CD4-positive, CD25-positive, alpha-beta regulatory T cell (primary cell): ENCODE measurements around the gene RASSF8. TPM values are rescaled to one million over a fixed set of nuclear protein-coding genes. Genes with fewer than 3 reads are reported as not detected.

Experiments used
- ATAC-seq, 2 donors: fragments of 150-1000 bp; cut with Tn5 transposase; one replicate each; pipeline ENCODE4 v1.10.0; 2021; ENCODE audit warnings: low read depth in 2 of 2, moderate number of reproducible peaks in 2 of 2, moderate library complexity in 1 of 2
- DNase-seq, 3 donors: peaks; one replicate each; pipeline versions ENCODE4 v3.0.0 to v3.0.0-alpha.2; 2012 to 2022; ENCODE audit warnings: mixed read lengths in 1 of 3
- H3K27ac ChIP-seq: one replicate; pipeline ENCODE4 v1.7.0; 2013; ENCODE audit warnings: mild to moderate bottlenecking, low read length; ENCODE audit not compliant: insufficient read depth, poor library complexity, severe bottlenecking
- H3K27me3 ChIP-seq: one replicate; pipeline ENCODE4 v1.7.0; 2013; ENCODE audit warnings: low read length; ENCODE audit not compliant: control insufficient read depth, insufficient read depth
- H3K36me3 ChIP-seq: one replicate; pipeline ENCODE4 v1.7.0; 2013; ENCODE audit warnings: mild to moderate bottlenecking, low read length, moderate library complexity; ENCODE audit not compliant: control insufficient read depth, insufficient read depth
- H3K4me1 ChIP-seq: 2 replicates; pipeline ENCODE4 v1.7.0; 2013; ENCODE audit warnings: mild to moderate bottlenecking, low read length; ENCODE audit not compliant: insufficient read depth, control insufficient read depth, poor library complexity, severe bottlenecking
- H3K4me3 ChIP-seq: one replicate; pipeline ENCODE4 v1.7.0; 2013; ENCODE audit warnings: low read depth, mild to moderate bottlenecking, low read length, moderate library complexity
- H3K9me3 ChIP-seq, 2 experiments: 1 replicate in 1 of 2; 2 replicates in 1 of 2; pipeline ENCODE4 v1.7.0; 2013; ENCODE audit warnings: low read length in 2 of 2, mild to moderate bottlenecking in 1 of 2, moderate library complexity in 1 of 2; ENCODE audit not compliant: control insufficient read depth in 2 of 2
- H3K27ac Mint-ChIP-seq, 3 donors: one replicate each; pipeline ENCODE4 v1.8.0; 2020 to 2022; ENCODE audit warnings: mild to moderate bottlenecking in 3 of 3, mixed read lengths in 3 of 3, moderate library complexity in 2 of 3
- H3K27me3 Mint-ChIP-seq: one replicate; pipeline ENCODE4 v1.8.0; 2022; ENCODE audit warnings: mild to moderate bottlenecking, mixed read lengths
- H3K36me3 Mint-ChIP-seq: one replicate; pipeline ENCODE4 v1.8.0; 2020; ENCODE audit warnings: mixed read lengths
- H3K4me1 Mint-ChIP-seq, 4 donors: one replicate each; pipeline ENCODE4 v1.8.0; 2020 to 2022; ENCODE audit warnings: mixed read lengths in 4 of 4, mild to moderate bottlenecking in 1 of 4
- H3K4me3 Mint-ChIP-seq, 4 donors: one replicate each; pipeline ENCODE4 v1.8.0; 2020 to 2022; ENCODE audit warnings: mild to moderate bottlenecking in 4 of 4, mixed read lengths in 4 of 4, moderate library complexity in 3 of 4
- H3K9me3 Mint-ChIP-seq, 7 donors: one replicate each; pipeline ENCODE4 v1.8.0; 2020 to 2022; ENCODE audit warnings: mixed read lengths in 7 of 7, mild to moderate bottlenecking in 3 of 7, moderate library complexity in 2 of 7
- polyA plus RNA-seq, 4 donors: library from polyadenylated mRNA; unstranded; fragments of 300-500 nt; fragmentation: Illumina TruSeq; gene quantifications; one replicate each; pipeline ENCODE4 v1.2.3, GENCODE V29; 2021
- total RNA-seq: library from RNA; stranded (reverse); gene quantifications from one replicate; pipeline ENCODE4 v1.2.3, GENCODE V29; 2022

Gene RASSF8
- total and polyA plus RNA-seq, 5 donors from 2014 or later: 0.20 TPM; not detected in 4

GRCh38 chr12:25949343-25949742 is 9.1 kb upstream of the RASSF8 start:
- ATAC-seq (no peak), DNase-seq (no peak)
- Histone ChIP-seq H3K27me3 (no peaks in the 10 kb centered on the region), H3K4me3 (no peak overlapping the region), H3K9me3 (no peaks in the 10 kb centered on the region), H3K36me3 (no peaks in the 10 kb centered on the region), H3K4me1 (no peaks in the 10 kb centered on the region), H3K27ac (no peak overlapping the region)
- H3K27me3 Mint-ChIP-seq: peaks cover 5% of the 10 kb centered on the region
- no peaks in the 10 kb centered on the region for H3K36me3 Mint-ChIP-seq
- H3K4me1 Mint-ChIP-seq: no peaks in the 10 kb centered on the region
- no peak overlapping the region for H3K4me3 Mint-ChIP-seq
- H3K27ac Mint-ChIP-seq: no peak overlapping the region
- peaks cover 0 to 2% (median 0%) of the 10 kb centered on the region in 7 donors for H3K9me3 Mint-ChIP-seq

- H3K36me3 ChIP-seq: no peaks in the 10 kb centered on the region
- no peak overlapping the region for H3K4me3 ChIP-seq
- H3K36me3 Mint-ChIP-seq: no peaks in the 10 kb centered on the region
- H3K4me1 ChIP-seq: no peaks in the 10 kb centered on the region
- H3K4me3 Mint-ChIP-seq: no peak overlapping the region
- peaks cover 4% of the 10 kb centered on the region for H3K27me3 ChIP-seq
- H3K27ac Mint-ChIP-seq: no peak overlapping the region
- DNase-seq (no peak), ATAC-seq (no peak)
- H3K27ac ChIP-seq: no peak overlapping the region
- H3K27me3 Mint-ChIP-seq: peaks cover 8% of the 10 kb centered on the region
- peaks cover 0 to 2% (median 0%) of the 10 kb centered on the region in 7 donors for H3K9me3 Mint-ChIP-seq
- H3K4me1 Mint-ChIP-seq: no peaks in the 10 kb centered on the region
- H3K9me3 ChIP-seq: no peaks in the 10 kb centered on the region
These were observed 8.0 kb upstream of the RASSF8 start for GRCh38 chr12:25950329-25951115.

DNA sequence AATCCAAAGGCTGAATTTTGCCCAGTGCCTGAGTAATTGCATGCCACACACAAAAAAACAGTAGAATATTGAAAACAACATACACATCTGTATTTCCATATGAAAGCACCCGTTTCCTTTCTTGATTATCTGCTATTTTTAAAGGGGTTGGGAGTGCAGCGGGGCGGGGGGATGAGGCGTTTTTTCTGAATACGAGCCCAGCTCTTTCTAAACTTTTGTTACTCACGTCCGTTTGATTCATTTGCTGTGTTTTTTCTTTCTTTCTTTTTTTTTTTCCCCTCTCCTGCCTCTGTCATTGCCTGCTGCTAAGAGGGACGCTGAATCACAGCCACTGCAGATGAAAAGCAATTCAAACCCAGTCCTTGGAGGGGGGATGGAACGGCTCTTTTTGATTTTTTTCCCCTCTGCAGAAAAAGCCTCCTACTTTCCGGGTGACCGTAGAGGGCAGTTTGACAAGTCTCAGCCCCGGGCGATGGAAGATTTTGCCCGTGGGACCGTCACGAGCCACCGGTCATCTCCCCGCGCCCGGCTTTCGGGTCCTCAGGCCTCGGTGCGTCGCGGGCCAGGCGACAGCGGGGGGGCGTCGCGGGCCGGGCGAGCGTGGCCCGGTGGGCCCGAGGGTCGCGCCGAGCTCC is 572 bp upstream of the RASSF8 start:
- Mint-ChIP-seq H3K4me1 (peaks cover 0 to 25% (median 7%) of the 10 kb centered on the region in 4 donors), H3K4me3 (peak overlapping the region in 2 of 4 donors; percentile 67 to 69), H3K27me3 (peaks cover 67% of the 10 kb centered on the region), H3K36me3 (no peaks in the 10 kb centered on the region), H3K27ac (no peak overlapping the region), H3K9me3 (peaks cover 0 to 5% (median 0%) of the 10 kb centered on the region in 7 donors)
- ATAC-seq (no peak), DNase-seq (no peak)
- H3K9me3 ChIP-seq: no peaks in the 10 kb centered on the region
- no peak overlapping the region for H3K4me3 ChIP-seq
- peaks cover 8% of the 10 kb centered on the region for H3K4me1 ChIP-seq
- no peaks in the 10 kb centered on the region for H3K36me3 ChIP-seq
- no peak overlapping the region for H3K27ac ChIP-seq
- H3K27me3 ChIP-seq: peaks cover 42% of the 10 kb centered on the region

- peaks cover 62% of the 10 kb centered on the region for H3K27me3 Mint-ChIP-seq
- no peak overlapping the region for H3K27ac ChIP-seq
- H3K27me3 ChIP-seq: peaks cover 42% of the 10 kb centered on the region
- H3K4me1 ChIP-seq: peaks cover 8% of the 10 kb centered on the region
- H3K27ac Mint-ChIP-seq: no peak overlapping the region
- peak overlapping the region; percentile 43 to 82 (median 76) for H3K4me3 Mint-ChIP-seq
- peaks cover 0 to 25% (median 7%) of the 10 kb centered on the region in 4 donors for H3K4me1 Mint-ChIP-seq
- H3K9me3 ChIP-seq: no peaks in the 10 kb centered on the region
- peaks cover 0 to 5% (median 0%) of the 10 kb centered on the region in 7 donors for H3K9me3 Mint-ChIP-seq
- H3K4me3 ChIP-seq: no peak overlapping the region
- peak in 1 of 3 donors; percentile 1 for DNase-seq
- H3K36me3 ChIP-seq: no peaks in the 10 kb centered on the region
- ATAC-seq: no peak
- H3K36me3 Mint-ChIP-seq: no peaks in the 10 kb centered on the region
These were observed 834 bp downstream of the RASSF8 start for GRCh38 chr12:25959071-25959961.

DNA sequence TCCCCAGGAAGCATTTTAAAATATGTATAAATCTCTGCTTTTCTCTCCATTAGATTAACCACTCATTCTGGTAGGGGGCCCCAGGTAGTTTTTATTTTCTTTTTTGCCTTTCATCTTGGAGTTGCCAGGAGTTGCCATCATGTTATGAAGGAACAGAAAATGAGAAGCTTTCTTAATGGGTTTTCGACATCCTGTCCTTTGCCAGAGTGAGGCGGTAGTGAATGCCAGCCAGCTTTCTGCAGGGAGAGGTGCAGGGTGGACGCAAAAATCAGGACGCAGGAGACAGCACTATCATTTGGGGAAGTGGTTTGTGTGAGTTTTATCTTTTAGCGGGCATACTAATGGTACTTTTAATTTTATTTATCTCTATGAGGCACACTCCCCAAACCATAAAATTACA is 1.7 kb downstream of the RASSF8 start:
- Histone ChIP-seq H3K27me3 (peaks cover 39% of the 10 kb centered on the region), H3K4me3 (no peak overlapping the region), H3K9me3 (no peaks in the 10 kb centered on the region), H3K27ac (no peak overlapping the region), H3K36me3 (no peaks in the 10 kb centered on the region), H3K4me1 (peaks cover 8% of the 10 kb centered on the region)
- no peak for ATAC-seq
- peaks cover 0 to 5% (median 0%) of the 10 kb centered on the region in 7 donors for H3K9me3 Mint-ChIP-seq
- H3K27me3 Mint-ChIP-seq: peaks cover 59% of the 10 kb centered on the region
- H3K36me3 Mint-ChIP-seq: no peaks in the 10 kb centered on the region
- H3K4me3 Mint-ChIP-seq: peak overlapping the region in 2 of 4 donors; percentile 3 to 43
- DNase-seq: no peak
- H3K27ac Mint-ChIP-seq: no peak overlapping the region
- peaks cover 0 to 25% (median 7%) of the 10 kb centered on the region in 4 donors for H3K4me1 Mint-ChIP-seq

DNA sequence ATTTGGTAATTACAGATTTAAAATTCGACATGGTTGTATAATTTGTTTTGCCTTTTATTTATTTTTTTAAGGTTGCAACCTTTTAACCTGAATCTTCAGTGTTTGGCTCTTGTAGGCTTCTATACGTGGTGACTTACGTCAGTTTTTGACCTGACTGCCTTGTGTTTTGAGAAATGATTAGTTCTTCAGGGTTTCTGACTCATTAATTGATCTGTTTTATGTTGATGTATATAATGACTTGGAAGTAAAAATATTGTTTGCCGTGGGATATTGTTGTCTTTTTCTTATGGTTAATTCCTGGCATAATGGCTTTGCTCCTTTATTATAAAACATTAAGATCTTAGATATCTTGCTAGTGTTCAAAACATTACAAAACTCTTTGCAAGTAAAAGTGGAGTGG is 2.5 kb downstream of the RASSF8 start:
- H3K36me3 Mint-ChIP-seq: no peaks in the 10 kb centered on the region
- Histone ChIP-seq H3K36me3 (no peaks in the 10 kb centered on the region), H3K4me1 (peaks cover 8% of the 10 kb centered on the region), H3K9me3 (no peaks in the 10 kb centered on the region), H3K4me3 (no peak overlapping the region), H3K27ac (no peak overlapping the region), H3K27me3 (peaks cover 33% of the 10 kb centered on the region)
- ATAC-seq (no peak), DNase-seq (no peak)
- H3K4me1 Mint-ChIP-seq: peaks cover 0 to 25% (median 7%) of the 10 kb centered on the region in 4 donors
- no peak overlapping the region for H3K27ac Mint-ChIP-seq
- peaks cover 0 to 5% (median 0%) of the 10 kb centered on the region in 7 donors for H3K9me3 Mint-ChIP-seq
- peaks cover 60% of the 10 kb centered on the region for H3K27me3 Mint-ChIP-seq
- H3K4me3 Mint-ChIP-seq: no peak overlapping the region

- H3K9me3 ChIP-seq: no peaks in the 10 kb centered on the region
- H3K27ac ChIP-seq: no peak overlapping the region
- ATAC-seq (no peak), DNase-seq (no peak)
- H3K36me3 ChIP-seq: no peaks in the 10 kb centered on the region
- H3K9me3 Mint-ChIP-seq: peaks cover 0 to 5% (median 0%) of the 10 kb centered on the region in 7 donors
- H3K4me3 Mint-ChIP-seq: no peak overlapping the region
- H3K36me3 Mint-ChIP-seq: no peaks in the 10 kb centered on the region
- H3K4me3 ChIP-seq: no peak overlapping the region
- H3K27ac Mint-ChIP-seq: no peak overlapping the region
- H3K27me3 ChIP-seq: peaks cover 28% of the 10 kb centered on the region
- peaks cover 45% of the 10 kb centered on the region for H3K27me3 Mint-ChIP-seq
- H3K4me1 ChIP-seq: peaks cover 7% of the 10 kb centered on the region
- H3K4me1 Mint-ChIP-seq: peaks cover 0 to 17% (median 7%) of the 10 kb centered on the region in 4 donors
These were observed 4.5 kb downstream of the RASSF8 start for GRCh38 chr12:25962932-25963525.
